A673 (cell line): ENCODE measurements around the gene RNF149.

Experiments used
- EZH2 ChIP-seq: fragments of 200-600 bp; sonication (generic); IDR thresholded peaks from 2 replicates; pipeline ENCODE4 v1.6.1; 2017; ENCODE audit warnings: borderline replicate concordance, low read depth, mild to moderate bottlenecking, mixed read lengths, antibody characterized with exemption, low read length; ENCODE audit not compliant: poor library complexity, severe bottlenecking
- TF ChIP-seq, protein P1 (sequence below): fragments of 300-800, 200-600 bp; sonication (generic); conservative IDR thresholded peaks from 2 replicates; pipeline ENCODE4 v1.5.1; 2017; ENCODE audit warnings: low read depth, mild to moderate bottlenecking, antibody characterized with exemption, low read length, moderate library complexity, mixed read lengths

DNA sequence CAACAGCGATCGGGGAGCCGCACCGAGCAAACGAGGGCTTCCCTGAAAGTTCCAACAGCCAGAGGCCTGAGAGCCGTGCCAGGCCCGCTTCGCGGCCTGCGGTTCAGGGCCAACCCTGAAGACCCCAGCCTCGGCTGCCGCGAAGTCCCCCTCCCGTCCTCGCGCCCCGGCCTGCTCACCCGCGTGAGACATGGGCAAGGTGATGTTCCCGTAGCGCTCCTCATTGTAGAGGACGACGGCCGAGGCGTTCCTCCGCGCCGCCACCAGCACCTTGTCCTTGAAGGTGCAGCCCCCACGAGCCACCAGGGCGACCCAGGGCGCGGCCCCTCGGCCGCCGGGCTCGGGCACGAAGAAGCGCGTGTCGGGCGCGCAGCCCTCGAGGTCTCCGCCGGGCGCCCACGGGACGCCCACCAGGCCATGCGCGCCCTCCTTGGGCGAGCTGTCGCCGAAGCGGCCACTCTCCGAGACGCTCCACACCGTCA lies 510 bp downstream of the RNF149 start:
- TF ChIP-seq, protein P1, sequence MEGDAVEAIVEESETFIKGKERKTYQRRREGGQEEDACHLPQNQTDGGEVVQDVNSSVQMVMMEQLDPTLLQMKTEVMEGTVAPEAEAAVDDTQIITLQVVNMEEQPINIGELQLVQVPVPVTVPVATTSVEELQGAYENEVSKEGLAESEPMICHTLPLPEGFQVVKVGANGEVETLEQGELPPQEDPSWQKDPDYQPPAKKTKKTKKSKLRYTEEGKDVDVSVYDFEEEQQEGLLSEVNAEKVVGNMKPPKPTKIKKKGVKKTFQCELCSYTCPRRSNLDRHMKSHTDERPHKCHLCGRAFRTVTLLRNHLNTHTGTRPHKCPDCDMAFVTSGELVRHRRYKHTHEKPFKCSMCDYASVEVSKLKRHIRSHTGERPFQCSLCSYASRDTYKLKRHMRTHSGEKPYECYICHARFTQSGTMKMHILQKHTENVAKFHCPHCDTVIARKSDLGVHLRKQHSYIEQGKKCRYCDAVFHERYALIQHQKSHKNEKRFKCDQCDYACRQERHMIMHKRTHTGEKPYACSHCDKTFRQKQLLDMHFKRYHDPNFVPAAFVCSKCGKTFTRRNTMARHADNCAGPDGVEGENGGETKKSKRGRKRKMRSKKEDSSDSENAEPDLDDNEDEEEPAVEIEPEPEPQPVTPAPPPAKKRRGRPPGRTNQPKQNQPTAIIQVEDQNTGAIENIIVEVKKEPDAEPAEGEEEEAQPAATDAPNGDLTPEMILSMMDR, result no peak
- no peak for TF ChIP-seq EZH2
